GM21737 (cell line): ENCODE results near the gene ERVH48-1.
"Not testable (repeated sequence)": the region's sequence is repeated elsewhere in the genome, so short reads cannot be mapped to it uniquely, and the experiment has no call there.

Experiments used
- ATAC-seq: cut with Tn5 transposase; IDR thresholded peaks from one replicate; pipeline ENCODE4 v1.9.1; 2021; ENCODE audit warnings: mild to moderate bottlenecking, moderate library complexity; ENCODE audit not compliant: unreplicated experiment

The ERVH48-1 gene

DNA sequence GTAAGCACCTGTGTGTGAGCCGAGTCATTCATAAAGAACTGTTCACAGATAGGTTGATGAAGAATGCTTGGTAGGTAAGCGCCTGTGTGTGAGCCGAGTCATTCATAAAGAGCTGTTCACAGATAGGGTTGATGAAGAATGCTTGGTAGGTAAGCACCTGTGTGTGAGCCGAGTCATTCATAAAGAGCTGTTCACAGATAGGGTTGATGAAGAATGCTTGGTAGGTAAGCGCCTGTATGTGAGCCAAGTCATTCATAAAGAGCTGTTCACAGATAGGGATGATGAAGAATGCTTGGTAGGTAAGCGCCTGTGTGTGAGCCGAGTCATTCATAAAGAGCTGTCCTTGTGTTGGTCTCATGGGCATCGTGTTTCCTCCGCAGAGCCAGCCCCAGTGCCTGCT lies 16.9 kb downstream of the ERVH48-1 start:
- not testable (repeated sequence) for ATAC-seq

DNA sequence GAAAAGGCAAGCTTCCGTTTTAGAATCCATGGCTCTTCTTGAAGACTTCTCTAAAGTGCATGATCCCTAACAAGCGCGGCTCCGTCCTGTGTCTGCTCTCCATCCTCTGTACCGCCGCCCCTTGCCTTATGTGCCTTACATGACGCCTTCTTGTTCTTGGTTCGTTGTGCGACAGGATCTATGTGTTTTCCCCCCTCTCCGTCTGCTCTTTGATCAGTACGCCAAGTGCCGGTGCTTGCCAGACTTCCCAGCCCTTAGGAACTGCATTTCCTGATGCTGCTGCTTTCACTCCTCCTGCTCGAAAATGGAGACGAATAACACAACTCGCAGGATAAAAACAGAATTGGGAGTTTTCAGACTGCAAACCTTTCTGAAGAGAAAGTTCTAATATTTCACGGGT lies 19.2 kb downstream of the ERVH48-1 start:
- no peak for ATAC-seq

DNA sequence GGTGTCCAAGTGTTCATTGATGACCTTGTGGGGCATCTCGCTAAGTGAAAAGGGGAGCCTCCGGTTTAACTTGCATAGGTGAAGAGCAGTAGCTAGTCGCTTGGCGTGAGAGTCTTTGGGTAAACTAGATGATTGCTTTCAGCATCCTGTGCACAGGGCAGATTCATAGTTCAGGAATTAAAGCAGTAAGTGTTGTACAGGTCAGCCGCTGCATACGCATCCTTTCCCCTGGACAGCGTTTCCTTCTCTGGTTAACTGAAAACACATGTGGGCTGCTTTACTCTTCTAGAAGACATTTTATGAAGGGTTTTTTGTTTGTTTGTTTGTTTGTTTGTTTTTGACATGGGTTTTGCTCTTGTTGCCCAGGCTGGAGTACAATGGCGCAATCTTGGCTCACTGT lies 20.2 kb downstream of the ERVH48-1 start:
- ATAC-seq = no peak

DNA sequence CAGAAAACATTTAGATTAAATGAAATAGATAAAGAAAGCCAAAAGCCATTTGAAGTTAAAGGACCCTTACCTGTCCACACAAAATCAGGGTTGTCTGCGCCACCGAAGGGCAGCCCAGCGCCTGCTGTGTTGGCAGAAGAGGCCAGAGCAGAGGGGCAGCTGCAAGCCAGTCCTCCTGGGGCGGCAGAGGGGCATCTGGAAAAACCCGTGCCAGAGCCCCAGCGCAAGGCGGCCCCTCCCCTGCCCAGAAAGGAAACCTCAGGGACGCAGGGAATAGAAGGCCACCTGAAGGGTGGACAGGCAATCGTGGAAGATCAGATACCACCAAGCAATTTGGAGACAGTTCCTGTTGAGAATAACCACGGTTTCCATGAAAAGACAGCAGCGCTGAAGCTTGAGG lies 21.6 kb downstream of the ERVH48-1 start:
- no peak for ATAC-seq

DNA sequence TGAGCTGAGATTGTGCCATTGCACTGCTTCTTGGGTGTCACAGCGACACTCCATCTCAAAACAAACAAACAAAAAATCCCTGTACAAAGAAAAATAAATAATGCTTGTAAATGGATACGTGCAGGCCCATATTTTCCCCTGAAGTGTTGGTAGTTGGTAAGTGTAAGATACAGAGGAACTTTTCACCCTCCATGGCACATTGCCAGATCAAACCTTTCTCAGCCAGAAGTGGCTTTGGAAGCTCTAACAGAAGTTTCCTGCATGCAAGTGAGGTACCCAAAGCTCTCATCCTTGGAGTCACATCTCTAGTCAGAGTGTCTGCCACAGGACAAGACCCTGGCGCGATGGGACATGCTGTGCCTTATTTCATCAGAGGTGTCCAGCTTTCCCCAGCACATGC lies 25.0 kb downstream of the ERVH48-1 start:
- ATAC-seq = no peak

DNA sequence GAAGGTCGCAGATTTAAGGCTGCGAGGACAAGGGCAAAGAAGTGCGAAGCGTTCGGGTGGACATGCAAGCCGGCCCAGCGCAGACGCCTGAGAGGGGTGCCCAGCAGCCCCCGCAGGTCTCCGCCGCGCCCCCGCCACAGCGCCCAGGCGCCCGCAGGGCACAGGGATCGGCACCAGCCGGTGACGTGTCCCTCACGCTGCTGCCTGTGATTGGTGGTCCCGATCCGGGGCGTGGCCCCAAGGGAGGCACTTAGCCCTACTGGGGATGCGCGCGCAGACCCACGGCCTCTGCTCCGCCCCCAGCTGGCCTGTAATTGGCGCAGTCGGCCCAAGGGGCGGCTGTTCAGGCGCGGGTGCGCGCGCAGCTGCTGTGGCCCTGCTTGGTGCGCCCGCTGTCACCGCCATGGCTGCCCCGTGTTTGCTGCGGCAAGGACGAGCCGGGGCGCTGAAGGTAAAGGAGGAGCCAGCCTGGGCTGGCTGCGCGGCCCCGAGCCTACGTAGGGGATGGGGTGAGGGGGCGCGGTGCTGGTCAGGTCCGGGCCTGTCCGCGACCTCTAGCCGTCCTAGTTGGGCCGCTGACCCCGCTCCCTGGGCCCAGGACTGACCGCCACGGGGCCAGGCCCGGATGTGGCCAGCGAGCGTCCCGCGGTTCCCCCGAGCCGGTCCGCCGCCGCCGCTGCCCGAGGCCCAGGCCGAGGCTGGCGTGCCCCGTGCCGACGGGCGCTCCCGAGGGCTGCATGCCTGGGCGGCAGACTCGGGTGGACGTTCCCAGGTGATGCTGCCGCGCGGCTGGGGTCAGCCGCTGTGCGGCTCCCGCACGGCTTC lies 32.3 kb downstream of the ERVH48-1 start, which contains the start of gene NDUFV3:
Gene NDUFV3, plus strand, starts transcription at position 379 of the 825 bp plus-strand sequence. Its CDS starts 25 bp downstream, at position 404.
- ATAC-seq = peak; percentile 86

DNA sequence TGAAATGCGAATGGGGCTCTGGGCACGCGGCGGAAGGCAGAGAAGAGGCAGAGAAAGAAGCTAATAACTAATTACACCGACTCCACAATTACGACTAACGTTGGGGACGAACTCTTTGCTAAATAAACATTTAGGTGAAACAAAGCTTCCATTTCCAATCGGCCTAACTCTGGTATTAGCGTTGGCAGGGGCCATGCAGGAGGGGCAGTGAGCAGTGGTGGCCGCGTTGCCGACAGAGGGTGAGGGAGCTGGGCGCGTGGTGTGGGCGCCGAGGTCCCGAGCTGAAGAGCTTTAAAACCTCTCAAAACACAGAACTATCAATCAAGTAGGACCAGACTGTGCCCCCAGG lies 32.9 kb downstream of the ERVH48-1 start:
- ATAC-seq = no peak

DNA sequence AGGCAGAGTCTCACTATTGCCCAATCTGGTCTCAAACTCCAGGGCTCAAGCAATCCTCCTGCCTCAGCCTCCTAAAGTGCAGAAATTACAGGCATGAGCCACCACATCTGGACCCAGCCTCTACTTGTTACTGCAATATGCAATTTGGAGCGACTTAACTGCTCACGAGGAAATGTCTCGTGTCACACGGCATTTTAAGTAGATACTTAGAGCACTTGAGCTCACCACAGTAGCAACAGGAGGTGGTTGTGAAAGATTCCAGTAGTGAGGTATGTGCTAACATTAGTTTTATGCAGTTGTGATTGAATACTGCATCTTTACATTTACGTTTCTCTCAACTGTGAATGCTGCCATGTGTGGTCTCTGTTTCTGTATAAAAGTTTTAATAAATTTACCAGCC lies 38.1 kb downstream of the ERVH48-1 start:
- no peak for ATAC-seq

DNA sequence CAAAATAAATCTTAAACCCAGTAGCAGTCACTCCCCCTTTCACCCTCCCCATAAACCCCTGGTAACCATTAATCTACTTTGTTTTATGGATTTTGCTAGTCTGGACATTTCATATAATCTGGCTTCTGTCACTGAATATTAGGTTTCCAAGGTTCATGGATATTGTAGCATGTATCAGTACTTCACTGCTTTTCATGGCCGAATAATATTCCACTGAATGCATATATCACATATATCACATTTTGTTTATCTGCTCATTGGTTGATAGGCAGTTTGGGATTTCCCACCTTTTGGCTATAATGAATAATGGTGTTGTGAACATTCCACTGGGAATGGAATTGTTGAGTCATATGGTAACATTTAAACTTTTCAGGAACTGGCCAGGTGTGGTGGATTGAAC lies 41.5 kb downstream of the ERVH48-1 start:
- no peak for ATAC-seq

DNA sequence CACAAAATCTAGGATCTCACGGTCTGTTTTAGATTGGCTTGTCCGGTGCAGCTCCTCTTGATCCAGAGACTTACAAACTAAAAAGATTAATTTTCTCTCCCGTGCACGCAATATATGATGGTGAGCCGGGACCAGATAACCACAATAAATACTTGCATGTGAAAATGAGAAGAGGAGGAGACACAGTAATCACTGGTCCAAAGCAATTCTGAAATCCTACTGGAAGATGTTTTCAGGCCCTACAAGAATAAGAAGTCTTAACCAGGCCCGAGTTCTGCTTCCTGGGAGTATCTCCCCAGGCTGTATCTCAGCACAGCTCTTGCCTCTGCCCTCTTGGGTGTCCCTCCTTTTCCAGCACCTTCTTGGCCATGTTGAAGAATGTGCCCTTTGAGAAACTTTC lies 45.1 kb downstream of the ERVH48-1 start:
- no peak for ATAC-seq

DNA sequence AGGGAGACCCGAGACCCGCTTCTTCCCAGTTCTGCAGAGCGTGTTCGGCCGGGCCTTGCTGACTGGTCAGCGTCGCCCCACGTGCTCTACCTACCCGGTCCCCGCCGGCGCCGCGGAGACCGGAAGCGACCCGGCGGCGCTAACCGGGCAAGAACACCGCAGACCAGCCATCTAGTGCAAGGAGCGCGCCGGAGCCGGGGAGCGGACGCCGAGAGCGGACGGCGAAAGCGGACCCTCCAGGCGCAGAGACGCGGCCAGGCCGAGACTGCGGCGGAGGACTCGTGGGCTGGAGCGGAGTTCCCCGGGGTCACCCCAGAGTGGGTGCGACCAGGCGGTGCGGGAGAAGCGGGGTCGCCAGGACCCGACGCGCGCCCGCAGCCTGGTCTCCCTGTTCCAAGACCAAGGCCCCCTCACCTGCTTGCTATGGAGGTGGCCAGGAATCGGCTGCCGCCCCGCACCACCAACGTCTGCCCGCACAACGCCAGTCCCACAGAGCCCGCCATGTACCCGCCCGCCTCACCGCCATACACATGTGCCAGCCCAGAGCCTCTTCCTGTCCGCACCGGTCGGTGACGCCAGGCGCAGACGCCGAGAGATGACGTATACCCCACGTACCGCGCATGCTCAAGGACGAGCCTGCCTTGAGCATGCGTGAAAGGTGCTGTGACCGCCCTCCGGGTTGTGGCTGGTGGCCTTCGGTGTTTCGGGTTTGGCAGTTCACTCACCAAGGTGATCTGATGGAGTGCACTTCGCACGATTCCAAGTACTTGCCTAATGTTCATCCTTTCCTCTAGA lies 46.2 kb downstream of the ERVH48-1 start, which contains the start of gene WDR4:
Gene WDR4, minus strand, starts transcription at position 547 of the 795 bp plus-strand sequence. Its CDS starts 44 bp downstream, at position 503.
- peak; percentile 83 for ATAC-seq

DNA sequence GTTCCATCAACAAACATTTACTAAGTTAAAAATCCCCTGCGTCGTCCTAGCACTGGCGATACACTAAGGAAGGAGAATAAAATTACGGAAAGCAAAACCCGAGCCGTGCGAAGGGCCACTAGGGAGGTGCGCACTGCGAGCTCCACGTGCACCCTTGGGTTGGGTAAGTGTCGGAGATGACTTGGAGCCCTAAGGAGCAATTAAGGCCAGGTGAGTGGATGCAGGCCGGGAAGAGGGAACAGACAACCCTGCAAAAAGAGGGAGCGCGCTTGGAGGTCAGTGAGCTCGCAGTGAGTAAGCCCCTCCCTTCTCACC lies 46.8 kb downstream of the ERVH48-1 start:
- no peak for ATAC-seq

DNA sequence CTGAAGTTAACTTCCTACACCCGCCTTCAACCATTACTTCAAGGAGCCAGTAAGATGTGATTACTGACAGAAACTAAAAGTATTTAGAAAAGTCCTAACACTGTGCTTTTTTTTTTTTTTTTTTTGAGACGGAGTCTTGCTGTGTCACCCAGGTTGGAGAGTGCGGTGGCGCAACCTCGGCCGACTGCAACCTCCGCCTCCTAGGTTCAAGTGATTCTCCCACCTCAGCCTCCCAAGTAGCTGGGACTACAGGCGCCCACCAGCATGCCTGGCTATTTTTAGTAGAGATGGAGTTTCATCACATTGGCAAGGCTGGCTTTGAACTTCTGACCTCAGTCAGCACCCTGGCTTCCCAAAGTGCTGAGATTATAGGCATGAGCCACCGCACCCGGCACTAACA lies 49.6 kb downstream of the ERVH48-1 start:
- ATAC-seq = not testable (repeated sequence)

DNA sequence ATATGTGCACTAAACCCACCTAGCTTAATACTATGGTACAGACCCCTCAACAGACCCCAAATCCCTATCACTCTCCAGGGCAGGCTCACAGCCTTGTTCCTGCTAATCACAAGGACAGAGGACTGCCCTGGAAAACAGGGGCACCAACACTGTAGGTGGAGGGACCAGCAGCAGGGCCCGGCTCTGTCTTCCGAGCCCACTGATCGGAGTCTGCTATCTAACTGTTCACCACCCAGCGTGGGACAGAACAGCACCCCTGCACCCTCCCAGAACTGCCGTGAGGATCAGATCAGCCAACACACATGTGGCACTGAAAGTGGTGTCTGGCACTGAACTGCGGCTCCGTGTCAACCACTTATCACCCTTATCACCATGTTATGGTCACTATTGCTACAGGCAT lies 52.3 kb downstream of the ERVH48-1 start:
- no peak for ATAC-seq

DNA sequence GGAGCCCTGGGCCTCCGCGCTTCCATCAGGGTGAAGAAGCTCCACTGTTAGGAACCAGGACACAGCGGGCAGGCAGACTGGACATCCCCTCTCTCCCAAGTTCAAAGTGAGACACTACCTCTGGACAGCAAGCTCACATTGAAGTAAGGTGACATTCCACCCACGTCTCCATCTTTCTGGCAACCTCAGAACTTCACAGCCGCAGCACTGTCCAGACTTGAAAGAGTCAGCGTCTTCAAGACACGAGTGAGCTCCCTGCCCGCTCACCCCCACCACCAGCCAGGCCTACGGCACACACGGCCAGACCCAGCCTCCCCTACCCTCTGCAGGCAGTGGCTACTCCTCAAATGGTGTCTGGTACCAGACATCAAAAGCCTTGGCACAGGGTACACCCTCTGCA lies 57.2 kb downstream of the ERVH48-1 start:
- no peak for ATAC-seq
